ENCODE measurements around the gene FTO. TPM values are rescaled to one million over a fixed set of nuclear protein-coding genes. Genes with fewer than 3 reads are reported as not detected.

The FTO gene
- total and polyA plus RNA-seq, 3 donors from 2014 or later, result 32.4 to 64.7 (median 50.3) TPM

DNA sequence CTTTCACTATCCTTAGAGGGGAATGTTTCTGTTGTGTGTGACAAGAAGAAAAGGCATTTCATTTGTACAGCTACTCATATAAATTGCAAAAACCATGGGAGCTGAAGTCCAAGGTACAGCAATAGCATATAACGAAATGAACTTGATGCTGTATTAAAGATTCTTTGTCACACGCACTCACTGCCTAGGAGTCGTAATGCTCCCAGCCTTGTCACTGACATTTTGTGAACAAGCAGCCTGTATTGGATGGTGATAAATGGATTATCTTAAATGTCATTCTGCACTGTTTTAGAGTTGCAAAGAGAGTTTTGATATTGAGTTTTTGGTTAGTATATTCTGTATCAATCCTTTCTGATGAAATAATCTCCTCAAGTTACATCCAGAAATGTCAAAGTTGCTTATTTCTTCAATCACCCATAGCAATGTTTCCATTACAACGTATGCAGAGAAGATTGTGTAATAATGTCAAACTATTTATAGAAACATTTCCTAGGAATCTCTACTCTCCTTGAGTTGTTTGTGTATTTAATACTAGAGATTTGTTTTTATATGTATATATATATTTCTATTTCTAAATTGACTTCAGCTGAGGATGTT lies 270.6 kb downstream of the FTO start:
- TF ChIP-seq, protein P1, sequence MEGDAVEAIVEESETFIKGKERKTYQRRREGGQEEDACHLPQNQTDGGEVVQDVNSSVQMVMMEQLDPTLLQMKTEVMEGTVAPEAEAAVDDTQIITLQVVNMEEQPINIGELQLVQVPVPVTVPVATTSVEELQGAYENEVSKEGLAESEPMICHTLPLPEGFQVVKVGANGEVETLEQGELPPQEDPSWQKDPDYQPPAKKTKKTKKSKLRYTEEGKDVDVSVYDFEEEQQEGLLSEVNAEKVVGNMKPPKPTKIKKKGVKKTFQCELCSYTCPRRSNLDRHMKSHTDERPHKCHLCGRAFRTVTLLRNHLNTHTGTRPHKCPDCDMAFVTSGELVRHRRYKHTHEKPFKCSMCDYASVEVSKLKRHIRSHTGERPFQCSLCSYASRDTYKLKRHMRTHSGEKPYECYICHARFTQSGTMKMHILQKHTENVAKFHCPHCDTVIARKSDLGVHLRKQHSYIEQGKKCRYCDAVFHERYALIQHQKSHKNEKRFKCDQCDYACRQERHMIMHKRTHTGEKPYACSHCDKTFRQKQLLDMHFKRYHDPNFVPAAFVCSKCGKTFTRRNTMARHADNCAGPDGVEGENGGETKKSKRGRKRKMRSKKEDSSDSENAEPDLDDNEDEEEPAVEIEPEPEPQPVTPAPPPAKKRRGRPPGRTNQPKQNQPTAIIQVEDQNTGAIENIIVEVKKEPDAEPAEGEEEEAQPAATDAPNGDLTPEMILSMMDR (IDR thresholded peaks at IDR 0.05), result no peak
- no peak for TF ChIP-seq POLR2A (IDR thresholded peaks at IDR 0.05)
- Histone ChIP-seq H3K27me3 (no peaks in the 10 kb centered on the region), H3K9me3 (no peaks in the 10 kb centered on the region), H3K4me3 (no peak overlapping the region), H3K27ac (no peak overlapping the region), H3K4me1 (no peaks in the 10 kb centered on the region), H3K36me3 (ENCODE audit: low read depth, missing control alignments) (no peaks in the 10 kb centered on the region)
- WGBS, 2 donors, result 84 to 86% methylated on average over 4 of the region's 4 CpGs
- DNase-seq, result no peak
- intact Hi-C loops (cut with DNase I; ENCODE audit: low total_unique reads), result no loop called here

DNA sequence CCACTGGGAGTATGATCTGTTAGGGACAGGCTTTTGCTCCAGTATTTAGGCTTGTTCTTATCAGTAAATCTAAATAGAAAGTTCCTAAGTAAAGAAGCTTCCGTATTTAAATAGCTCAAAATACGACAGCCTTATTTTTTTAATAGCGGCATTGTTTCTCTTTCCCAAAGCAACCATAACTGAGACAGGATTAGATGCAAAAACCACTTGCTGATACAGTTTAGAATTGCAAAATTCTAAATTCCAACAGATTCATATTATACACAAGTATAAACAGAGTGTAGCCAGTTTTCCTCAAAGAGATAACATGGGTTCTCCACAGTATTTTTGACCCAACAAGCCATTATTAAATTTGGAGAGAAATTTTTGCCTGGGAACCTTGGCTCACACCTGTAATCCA lies 276.7 kb downstream of the FTO start:
- no peak for DNase-seq
- H3K4me3 ChIP-seq, result no peak overlapping the region
- WGBS, 2 donors, result 96% methylated on average over 3 of the region's 3 CpGs
- H3K27me3 ChIP-seq, result no peaks in the 10 kb centered on the region
- H3K27ac ChIP-seq, result no peak overlapping the region
- intact Hi-C loops (cut with DNase I; ENCODE audit: low total_unique reads), result no loop called here
- no peaks in the 10 kb centered on the region for H3K4me1 ChIP-seq
- TF ChIP-seq, protein P1 (IDR thresholded peaks at IDR 0.05), result no peak
- TF ChIP-seq POLR2A (IDR thresholded peaks at IDR 0.05), result no peak
- H3K36me3 ChIP-seq (ENCODE audit: low read depth, missing control alignments), result no peaks in the 10 kb centered on the region
- no peaks in the 10 kb centered on the region for H3K9me3 ChIP-seq

DNA sequence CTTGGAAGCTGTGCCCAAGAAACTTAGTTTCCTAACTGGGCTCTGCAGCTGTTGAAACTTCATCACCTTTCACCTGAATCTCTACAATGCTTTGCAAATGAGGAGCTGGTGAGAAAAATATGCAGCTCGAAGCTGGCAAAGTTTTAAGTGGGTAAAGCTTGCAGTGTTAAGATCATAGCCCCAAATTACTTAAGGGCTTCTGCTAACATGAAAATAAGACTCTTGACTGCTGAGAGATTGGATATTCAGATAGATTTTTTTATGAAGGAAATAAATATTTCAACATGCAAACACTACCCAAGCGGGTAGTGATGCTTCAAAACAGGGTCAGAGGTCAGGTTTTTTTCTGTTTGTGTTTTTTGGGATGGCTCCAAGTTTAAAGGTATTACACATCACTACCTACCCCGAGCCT lies 278.7 kb downstream of the FTO start:
- TF ChIP-seq, protein P1 (IDR thresholded peaks at IDR 0.05), result no peak
- no peak for TF ChIP-seq POLR2A (IDR thresholded peaks at IDR 0.05)
- Histone ChIP-seq H3K27me3 (no peaks in the 10 kb centered on the region), H3K36me3 (ENCODE audit: low read depth, missing control alignments) (no peaks in the 10 kb centered on the region), H3K4me3 (no peak overlapping the region), H3K4me1 (no peaks in the 10 kb centered on the region), H3K27ac (no peak overlapping the region), H3K9me3 (no peaks in the 10 kb centered on the region)
- no peak for DNase-seq
- 89 to 92% methylated on average over 3 of the region's 3 CpGs for WGBS, 2 donors
- intact Hi-C loops (cut with DNase I; ENCODE audit: low total_unique reads), result no loop called here

DNA sequence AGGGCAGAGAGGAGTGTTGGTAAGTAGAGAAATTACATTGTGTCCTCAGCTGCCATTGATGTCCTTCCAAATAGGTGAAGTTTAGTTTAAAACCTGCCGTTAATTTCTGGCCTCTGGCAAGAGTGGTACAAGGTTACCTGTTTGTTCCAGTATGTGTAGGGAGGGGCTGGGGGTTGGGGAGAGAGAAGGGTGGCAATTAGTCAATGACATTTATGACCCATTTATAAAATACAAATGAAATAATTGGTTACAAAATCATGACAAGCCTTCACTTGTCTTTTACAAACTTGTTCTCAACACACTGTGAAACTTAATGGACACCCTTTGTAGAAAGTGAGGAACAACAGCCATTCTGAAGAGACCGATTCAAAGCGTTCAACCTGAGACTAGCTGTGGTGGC lies 281.0 kb downstream of the FTO start:
- no peak overlapping the region for H3K27ac ChIP-seq
- H3K4me3 ChIP-seq, result no peak overlapping the region
- WGBS, 2 donors, result 78 to 86% methylated on average over 3 of the region's 3 CpGs
- no peaks in the 10 kb centered on the region for H3K36me3 ChIP-seq (ENCODE audit: low read depth, missing control alignments)
- no peak for TF ChIP-seq POLR2A (IDR thresholded peaks at IDR 0.05)
- TF ChIP-seq, protein P1 (IDR thresholded peaks at IDR 0.05), result no peak
- H3K4me1 ChIP-seq, result no peaks in the 10 kb centered on the region
- no peaks in the 10 kb centered on the region for H3K9me3 ChIP-seq
- DNase-seq, result no peak
- H3K27me3 ChIP-seq, result no peaks in the 10 kb centered on the region
- intact Hi-C loops (cut with DNase I; ENCODE audit: low total_unique reads), result no loop called here

DNA sequence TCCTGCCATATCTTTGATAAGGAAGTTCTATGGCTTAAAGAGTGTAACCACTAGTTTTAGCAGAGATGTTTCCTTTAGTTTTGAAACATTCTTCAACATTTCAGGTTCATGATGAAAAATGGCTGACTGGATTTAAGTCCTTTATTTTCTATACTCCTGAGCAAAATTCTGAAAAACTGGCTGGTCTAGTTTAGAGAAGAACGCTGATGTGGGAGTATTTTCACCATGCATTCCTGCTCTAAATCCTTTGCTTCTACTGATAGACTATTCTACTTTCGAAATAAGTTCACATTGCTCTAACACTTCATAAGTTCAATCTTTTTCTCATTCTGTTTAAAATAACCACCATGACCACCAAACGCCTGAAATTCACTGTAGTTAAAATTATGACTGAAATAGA lies 281.9 kb downstream of the FTO start:
- H3K4me1 ChIP-seq, result no peaks in the 10 kb centered on the region
- TF ChIP-seq POLR2A (IDR thresholded peaks at IDR 0.05), result no peak
- TF ChIP-seq, protein P1 (IDR thresholded peaks at IDR 0.05), result no peak
- no peaks in the 10 kb centered on the region for H3K27me3 ChIP-seq
- no peak overlapping the region for H3K4me3 ChIP-seq
- no peaks in the 10 kb centered on the region for H3K36me3 ChIP-seq (ENCODE audit: low read depth, missing control alignments)
- H3K27ac ChIP-seq, result no peak overlapping the region
- intact Hi-C loops (cut with DNase I; ENCODE audit: low total_unique reads), result no loop called here
- WGBS, 2 donors, result 85% methylated on average over 3 of the region's 3 CpGs
- no peaks in the 10 kb centered on the region for H3K9me3 ChIP-seq
- DNase-seq, result no peak

Measured in testis (tissue), 3 donors.